K562 (cell line): ENCODE measurements around the gene TDO2. TPM values are rescaled to one million over a fixed set of nuclear protein-coding genes. Genes with fewer than 3 reads are reported as not detected.

Experiments used
- ATAC-seq: fragments of 200-7000 bp; cut with Tn5 transposase; 3 replicates; pipeline ENCODE4 v1.9.1; 2020; ENCODE audit warnings: moderate library complexity
- BruUV-seq: library from RNA; stranded (reverse); fragments of 400-500 nt; replicated peaks from 2 replicates; lab custom pipeline; 2021; lab: Mats Ljungman, UMichigan
- CTCF ChIA-PET: fragments of 300-600 bp; formaldehyde crosslinking; extraction: SDS; loops from one replicate; lab custom pipeline; 2021; ENCODE audit warnings: low intra/inter-chr PET ratio; lab: Yijun Ruan, JAX
- POLR2A ChIA-PET: fragments of 300-600, 350-650 bp; sonication (Branson Sonifier 250); formaldehyde crosslinking; extraction: SDS; loops from one replicate; lab custom pipeline; 2021; ENCODE audit warnings: antibody characterized with exemption, inconsistent platforms; lab: Yijun Ruan, JAX
- DNase-seq, 4 experiments: peaks; one replicate each; pipeline versions ENCODE4 v3.0.0 to v3.0.0-alpha.2; 2011 to 2018; ENCODE audit warnings: low spot score in 3 of 4, mixed read lengths in 3 of 4; ENCODE audit errors: extremely low read depth in 1 of 4
- FAIRE-seq: peaks from 2 replicates; lab custom pipeline; 2011; peaks lifted over from hg19 to GRCh38; lab: Jason Lieb, UNC
- H2AFZ ChIP-seq: 2 replicates; pipeline ENCODE4 v1.6.0; 2011; ENCODE audit warnings: low read depth, low read length, control low read depth, inconsistent platforms
- H3K27ac ChIP-seq: fragments of 200-600 bp; 3 replicates; pipeline ENCODE4 v1.8.0; 2011; ENCODE audit warnings: low read depth, mild to moderate bottlenecking, control low read depth, inconsistent platforms, low read length, moderate library complexity, mixed read lengths; ENCODE audit errors: extremely low read depth
- H3K27me3 ChIP-seq, 2 experiments: fragments of 300-600 bp in 1 of 2; 2 replicates in 1 of 2; 3 replicates in 1 of 2; pipeline versions ENCODE4 v1.6.0 to v1.8.0; 2011; ENCODE audit warnings: inconsistent platforms in 2 of 2, low read length in 2 of 2, mild to moderate bottlenecking in 1 of 2, mixed read lengths in 1 of 2, moderate library complexity in 1 of 2; ENCODE audit not compliant: control insufficient read depth in 2 of 2, insufficient read depth in 2 of 2
- H3K36me3 ChIP-seq: fragments of 300-600 bp; 3 replicates; pipeline ENCODE4 v1.8.0; 2011; ENCODE audit warnings: mild to moderate bottlenecking, low read length, inconsistent platforms; ENCODE audit not compliant: control insufficient read depth, insufficient read depth
- H3K4me1 ChIP-seq, 2 experiments: fragments of 200-600 bp in 1 of 2; replicated peaks in 1 of 2; 2 replicates in 1 of 2; 3 replicates in 1 of 2; pipeline versions ENCODE4 v1.5.1 to v1.8.0; 2011; ENCODE audit warnings: inconsistent platforms in 2 of 2, low read length in 2 of 2, mild to moderate bottlenecking in 1 of 2, mixed read lengths in 1 of 2, moderate library complexity in 1 of 2; ENCODE audit not compliant: control insufficient read depth in 2 of 2, insufficient read depth in 2 of 2
- H3K4me2 ChIP-seq: 2 replicates; pipeline ENCODE4 v1.6.1; 2011; ENCODE audit warnings: low read length, control low read depth, inconsistent platforms, mixed read lengths; ENCODE audit not compliant: insufficient read depth
- H3K4me3 ChIP-seq: fragments of 200-600 bp; sonication (generic), shearing (Covaris generic); 2 replicates; pipeline ENCODE4 v1.5.1; 2016; ENCODE audit warnings: control low read depth, inconsistent platforms
- H3K79me2 ChIP-seq: fragments of 200-600 bp; 3 replicates; pipeline ENCODE4 v1.8.0; 2011; ENCODE audit warnings: low read length, inconsistent platforms; ENCODE audit not compliant: control insufficient read depth, insufficient read depth
- H3K9ac ChIP-seq, 2 experiments: 2 replicates each; pipeline versions ENCODE4 v1.6.0 to v1.6.1; 2011; ENCODE audit warnings: low read depth in 2 of 2, low read length in 2 of 2, control low read depth in 1 of 2, inconsistent platforms in 1 of 2, mild to moderate bottlenecking in 1 of 2, mixed read lengths in 1 of 2; ENCODE audit not compliant: insufficient read depth in 1 of 2
- H3K9me1 ChIP-seq: one replicate; pipeline ENCODE4 v1.6.0; 2011; ENCODE audit warnings: inconsistent platforms, mild to moderate bottlenecking, low read length, moderate library complexity; ENCODE audit not compliant: control insufficient read depth, insufficient read depth
- H3K9me3 ChIP-seq: replicated peaks from 2 replicates; pipeline ENCODE4 v1.5.1; 2011; ENCODE audit warnings: low read depth, low read length, inconsistent platforms; ENCODE audit not compliant: control insufficient read depth, insufficient read depth
- H4K20me1 ChIP-seq: replicated peaks from 2 replicates; pipeline ENCODE4 v1.6.1; 2011; ENCODE audit warnings: low read length, inconsistent platforms, mixed read lengths; ENCODE audit not compliant: control insufficient read depth, insufficient read depth
- CBX3 ChIP-seq, 2 experiments: IDR thresholded peaks; 1 replicate in 1 of 2; 2 replicates in 1 of 2; pipeline ENCODE4 v1.6.1; 2012; ENCODE audit warnings: inconsistent platforms in 2 of 2, low read length in 2 of 2, borderline replicate concordance in 1 of 2, control low read depth in 1 of 2
- COPS2 ChIP-seq: fragments of 450-650 bp; conservative IDR thresholded peaks from 2 replicates; pipeline ENCODE4 v1.6.1; 2016; ENCODE audit warnings: mild to moderate bottlenecking, moderate library complexity
- DIDO1 ChIP-seq: fragments of 450-650 bp; IDR thresholded peaks from 2 replicates; pipeline ENCODE4 v1.6.1; 2016; ENCODE audit warnings: low read depth, missing biosample characterization, missing genetic modification characterization
- DNMT1 ChIP-seq: fragments of 450-650 bp; IDR thresholded peaks from 2 replicates; pipeline ENCODE4 v1.6.1; 2016; ENCODE audit warnings: antibody characterized with exemption, mild to moderate bottlenecking
- EHMT2 ChIP-seq: fragments of 450-650 bp; IDR thresholded peaks from 2 replicates; pipeline ENCODE4 v1.6.1; 2018; ENCODE audit warnings: antibody characterized with exemption
- HNRNPUL1 ChIP-seq: fragments of 200-400 bp; formaldehyde crosslinking; IDR thresholded peaks from 2 replicates; pipeline ENCODE4 v1.6.1; 2017; ENCODE audit warnings: low read length
- KAT2B ChIP-seq: IDR thresholded peaks from one replicate; pipeline ENCODE4 v1.6.1; 2012; ENCODE audit warnings: low read depth, mild to moderate bottlenecking, control low read depth, inconsistent platforms, low read length, moderate library complexity
- KLF1 ChIP-seq: fragments of 450-650 bp; IDR thresholded peaks from 2 replicates; pipeline ENCODE4 v1.6.1; 2016; ENCODE audit warnings: missing genetic modification characterization, missing compliant biosample characterization
- RBM17 ChIP-seq: fragments of 200-400 bp; formaldehyde crosslinking; IDR thresholded peaks from 2 replicates; pipeline ENCODE4 v1.6.1; 2017; ENCODE audit warnings: low read depth, mild to moderate bottlenecking, low read length, borderline replicate concordance
- RBM39 ChIP-seq: fragments of 200-400 bp; formaldehyde crosslinking; optimal IDR thresholded peaks from 2 replicates; pipeline ENCODE3; 2018; ENCODE audit warnings: low read depth, low read length
- RREB1 ChIP-seq: fragments of 250-450 bp; sonication (Bioruptor Pico); IDR thresholded peaks from 2 replicates; pipeline ENCODE4 v1.4.0; 2020
- SMAD4 ChIP-seq: fragments of 250-450 bp; sonication (Bioruptor Pico); conservative IDR thresholded peaks from 2 replicates; pipeline ENCODE4 v1.8.0; 2021; ENCODE audit warnings: inconsistent platforms, mild to moderate bottlenecking, moderate library complexity
- SNRNP70 ChIP-seq: fragments of 200-400 bp; formaldehyde crosslinking; optimal IDR thresholded peaks from 2 replicates; pipeline ENCODE3; 2017; ENCODE audit warnings: low read depth, low read length
- WGBS: fragments of 100-300 bp; shearing (Covaris generic); methylation state at CpG from one replicate; pipeline ENCODE4 v1.1.6; 2016; ENCODE audit warnings: low coverage, mixed read lengths; ENCODE audit not compliant: insufficient coverage; ENCODE audit errors: missing lambda C conversion rate; 5-methylcytosine and 5-hydroxymethylcytosine counted together
- in situ Hi-C: fragments of 300-500 bp; cut with MboI; formaldehyde crosslinking; loops from 4 replicates; pipeline ENCODE4 v1.15.0; 2018; ENCODE audit warnings: inconsistent platforms, mixed read lengths
- intact Hi-C: fragments of 100-400 bp; cut with micrococcal nuclease; formaldehyde crosslinking; loops from 2 replicates; pipeline ENCODE4 v1.14.2; 2022
- polyA plus RNA-seq, 8 experiments: library from polyadenylated mRNA; depleted of rRNA in 4 of 8; stranded (reverse) in 5 of 8; unstranded in 3 of 8; fragments of >200 nt; fragmentation: Nextera tagmentation in 2 of 8; fragmentation: Illumina TruSeq in 1 of 8; extraction: Ambion mirVana in 2 of 8; extraction: Trizol in 1 of 8; gene quantifications; 2 replicates each; pipeline versions ENCODE4 v1.2.1 to v1.2.3, GENCODE V29; 2011 to 2014; ENCODE audit warnings: inconsistent platforms in 1 of 8, missing spikeins in 1 of 8
- total RNA-seq, 7 experiments: library from RNA; depleted of rRNA in 6 of 7; stranded (reverse); fragments of >200 nt in 6 of 7; fragmentation: Illumina TruSeq in 2 of 7; extraction: Trizol in 2 of 7; gene quantifications; 2 replicates each; pipeline versions ENCODE4 v1.2.1 to v1.2.3, GENCODE V29; 2011 to 2021; ENCODE audit warnings: low replicate concordance in 1 of 7
- TF ChIP-seq, protein P1 (sequence below): sonication (generic); formaldehyde crosslinking; IDR thresholded peaks from 2 replicates; pipeline ENCODE4 v1.8.1; 2023; ENCODE audit warnings: mild to moderate bottlenecking, missing genetic modification reagents

Gene TDO2
- total and polyA plus RNA-seq, 9 of the 15 experiments (the other 6 are each of a cell fraction or from before 2014, with no cell fraction given), result 0.09 to 0.65 (median 0.22) TPM; not detected in 2

DNA sequence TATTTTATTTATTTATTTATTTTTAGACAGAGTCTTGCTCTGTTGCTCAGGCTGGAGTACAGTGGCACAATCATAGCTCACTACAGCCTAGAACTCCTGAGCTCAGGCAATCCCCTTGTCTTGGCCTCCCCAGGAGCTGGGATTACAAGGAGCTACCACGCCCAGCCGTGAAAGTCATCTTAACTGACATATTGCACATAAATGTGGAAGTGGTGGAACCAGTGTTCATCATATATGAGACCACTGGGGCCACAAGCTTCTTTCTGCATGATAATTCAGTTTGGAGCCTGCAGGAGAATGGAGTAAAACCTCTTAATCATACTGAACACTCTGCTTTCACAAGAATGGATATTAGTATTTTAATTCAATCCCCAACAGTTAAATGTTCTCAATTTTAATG, 62.7 kb downstream of the TDO2 start:
- no peaks in the 10 kb centered on the region for H3K9me3 ChIP-seq
- FAIRE-seq, result no peak
- intact Hi-C loops, result no loop called here
- H3K4me2 ChIP-seq, result no peak overlapping the region
- H3K9ac ChIP-seq, result no peak overlapping the region
- no peaks in the 10 kb centered on the region for H3K36me3 ChIP-seq
- CTCF ChIA-PET, result no interaction called here
- POLR2A ChIA-PET, result no interaction called here
- H3K27ac ChIP-seq, result no peak overlapping the region
- no TSS peak for BruUV-seq
- no peak for ATAC-seq
- WGBS, result 0% methylated on average over 2 of the region's 2 CpGs
- H2AFZ ChIP-seq, result no peak overlapping the region
- H3K27me3 ChIP-seq, result no peaks in the 10 kb centered on the region
- in situ Hi-C loops, result no loop called here
- no peaks in the 10 kb centered on the region for H3K4me1 ChIP-seq
- DNase-seq, result no peak
- no peaks in the 10 kb centered on the region for H3K79me2 ChIP-seq
- no peaks in the 10 kb centered on the region for H3K9me1 ChIP-seq
- TF ChIP-seq EHMT2, result no peak
- no peak for TF ChIP-seq SNRNP70
- TF ChIP-seq DIDO1 (tag), result no peak
- TF ChIP-seq, protein P1, sequence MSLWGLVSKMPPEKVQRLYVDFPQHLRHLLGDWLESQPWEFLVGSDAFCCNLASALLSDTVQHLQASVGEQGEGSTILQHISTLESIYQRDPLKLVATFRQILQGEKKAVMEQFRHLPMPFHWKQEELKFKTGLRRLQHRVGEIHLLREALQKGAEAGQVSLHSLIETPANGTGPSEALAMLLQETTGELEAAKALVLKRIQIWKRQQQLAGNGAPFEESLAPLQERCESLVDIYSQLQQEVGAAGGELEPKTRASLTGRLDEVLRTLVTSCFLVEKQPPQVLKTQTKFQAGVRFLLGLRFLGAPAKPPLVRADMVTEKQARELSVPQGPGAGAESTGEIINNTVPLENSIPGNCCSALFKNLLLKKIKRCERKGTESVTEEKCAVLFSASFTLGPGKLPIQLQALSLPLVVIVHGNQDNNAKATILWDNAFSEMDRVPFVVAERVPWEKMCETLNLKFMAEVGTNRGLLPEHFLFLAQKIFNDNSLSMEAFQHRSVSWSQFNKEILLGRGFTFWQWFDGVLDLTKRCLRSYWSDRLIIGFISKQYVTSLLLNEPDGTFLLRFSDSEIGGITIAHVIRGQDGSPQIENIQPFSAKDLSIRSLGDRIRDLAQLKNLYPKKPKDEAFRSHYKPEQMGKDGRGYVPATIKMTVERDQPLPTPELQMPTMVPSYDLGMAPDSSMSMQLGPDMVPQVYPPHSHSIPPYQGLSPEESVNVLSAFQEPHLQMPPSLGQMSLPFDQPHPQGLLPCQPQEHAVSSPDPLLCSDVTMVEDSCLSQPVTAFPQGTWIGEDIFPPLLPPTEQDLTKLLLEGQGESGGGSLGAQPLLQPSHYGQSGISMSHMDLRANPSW (CRISPR knock-in tag), result no peak
- no peak for TF ChIP-seq KAT2B
- TF ChIP-seq RBM17, result no peak
- no peak for TF ChIP-seq KLF1 (tag)
- no peak for TF ChIP-seq DNMT1
- TF ChIP-seq RREB1 (CRISPR knock-in tag), result no peak
- TF ChIP-seq COPS2, result no peak
- no peak for TF ChIP-seq HNRNPUL1
- TF ChIP-seq RBM39, result no peak
- TF ChIP-seq CBX3 (IDR thresholded peaks at IDR 0.05; ENCODE audit: borderline replicate concordance in 1 of 2, low read length in 2 of 2), result no peak
- TF ChIP-seq SMAD4 (CRISPR knock-in tag), result no peak
- no peaks in the 10 kb centered on the region for H4K20me1 ChIP-seq
- H3K4me3 ChIP-seq, result no peak overlapping the region
